Prostate gland (tissue), 2 donors: ENCODE results near the gene NOC4L.

Source experiments
- POLR2A ChIP-seq: fragments of 450-650 bp; IDR thresholded peaks from one replicate; pipeline ENCODE4 v1.6.1; 2016; ENCODE audit warnings: antibody characterized with exemption, mild to moderate bottlenecking
- POLR2AphosphoS5 ChIP-seq: sonication (generic); formaldehyde crosslinking; IDR thresholded peaks from one replicate; pipeline ENCODE4 v1.6.1; 2017; ENCODE audit warnings: antibody characterized with exemption
- TF ChIP-seq, protein P1 (sequence below), 4 experiments: fragments of 200-600 bp in 2 of 4; fragments of 450-650 bp in 2 of 4; sonication (generic) in 2 of 4; IDR thresholded peaks; 1 replicate in 3 of 4; 2 replicates in 1 of 4; pipeline ENCODE4 v1.5.1; 2016 to 2019; ENCODE audit warnings: antibody characterized with exemption in 4 of 4, mild to moderate bottlenecking in 2 of 4, moderate library complexity in 2 of 4

GRCh38 chr12:132105467-132105866 is 38.8 kb upstream of the NOC4L start:
- TF ChIP-seq, protein P1, sequence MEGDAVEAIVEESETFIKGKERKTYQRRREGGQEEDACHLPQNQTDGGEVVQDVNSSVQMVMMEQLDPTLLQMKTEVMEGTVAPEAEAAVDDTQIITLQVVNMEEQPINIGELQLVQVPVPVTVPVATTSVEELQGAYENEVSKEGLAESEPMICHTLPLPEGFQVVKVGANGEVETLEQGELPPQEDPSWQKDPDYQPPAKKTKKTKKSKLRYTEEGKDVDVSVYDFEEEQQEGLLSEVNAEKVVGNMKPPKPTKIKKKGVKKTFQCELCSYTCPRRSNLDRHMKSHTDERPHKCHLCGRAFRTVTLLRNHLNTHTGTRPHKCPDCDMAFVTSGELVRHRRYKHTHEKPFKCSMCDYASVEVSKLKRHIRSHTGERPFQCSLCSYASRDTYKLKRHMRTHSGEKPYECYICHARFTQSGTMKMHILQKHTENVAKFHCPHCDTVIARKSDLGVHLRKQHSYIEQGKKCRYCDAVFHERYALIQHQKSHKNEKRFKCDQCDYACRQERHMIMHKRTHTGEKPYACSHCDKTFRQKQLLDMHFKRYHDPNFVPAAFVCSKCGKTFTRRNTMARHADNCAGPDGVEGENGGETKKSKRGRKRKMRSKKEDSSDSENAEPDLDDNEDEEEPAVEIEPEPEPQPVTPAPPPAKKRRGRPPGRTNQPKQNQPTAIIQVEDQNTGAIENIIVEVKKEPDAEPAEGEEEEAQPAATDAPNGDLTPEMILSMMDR (IDR thresholded peaks at IDR 0.05): no peak
- TF ChIP-seq POLR2A (no peak), POLR2AphosphoS5 (no peak)
